ENCODE data around the gene ARMH2.

ARMH2 gene

DNA sequence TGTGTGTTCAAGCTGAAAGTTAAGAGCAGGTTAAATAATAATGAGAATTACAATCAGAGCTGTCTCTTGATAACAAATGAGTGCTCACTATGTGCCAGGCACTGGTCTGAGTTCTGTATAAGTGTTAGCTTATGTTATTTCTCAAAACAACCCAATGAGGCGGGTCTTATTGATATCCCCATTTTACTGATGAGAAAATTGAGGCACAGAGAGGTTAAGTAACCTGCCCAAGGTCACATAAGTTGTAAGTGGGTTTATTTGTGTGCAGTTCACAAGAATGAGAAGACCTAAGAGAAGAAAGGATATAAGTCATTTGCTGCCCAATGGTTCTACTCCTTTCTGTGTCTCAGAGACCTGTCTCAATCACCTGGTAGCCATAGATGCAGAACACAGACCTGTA is 34.1 kb upstream of the ARMH2 start:
- H3K27me3 ChIP-seq (ENCODE audit: control insufficient read depth in 1 of 2, insufficient read depth in 2 of 2, low read length in 2 of 2), result no peaks in the 10 kb centered on the region
- no peaks in the 10 kb centered on the region for H3K4me1 ChIP-seq (ENCODE audit: control insufficient read depth, insufficient read depth, low read length)
- no peak overlapping the region for H3K9ac ChIP-seq (ENCODE audit: low read length in 2 of 2)
- no peaks in the 10 kb centered on the region for H3K9me3 ChIP-seq (ENCODE audit: control insufficient read depth in 2 of 2, low read length in 2 of 2)
- no peak overlapping the region for H3K4me3 ChIP-seq (ENCODE audit: low read length in 2 of 2)
- no peaks in the 10 kb centered on the region for H3K36me3 ChIP-seq (ENCODE audit: control insufficient read depth in 2 of 2, insufficient read depth in 2 of 2, low read length in 2 of 2)
- H3K27ac ChIP-seq (ENCODE audit: low read length), result no peak overlapping the region

DNA sequence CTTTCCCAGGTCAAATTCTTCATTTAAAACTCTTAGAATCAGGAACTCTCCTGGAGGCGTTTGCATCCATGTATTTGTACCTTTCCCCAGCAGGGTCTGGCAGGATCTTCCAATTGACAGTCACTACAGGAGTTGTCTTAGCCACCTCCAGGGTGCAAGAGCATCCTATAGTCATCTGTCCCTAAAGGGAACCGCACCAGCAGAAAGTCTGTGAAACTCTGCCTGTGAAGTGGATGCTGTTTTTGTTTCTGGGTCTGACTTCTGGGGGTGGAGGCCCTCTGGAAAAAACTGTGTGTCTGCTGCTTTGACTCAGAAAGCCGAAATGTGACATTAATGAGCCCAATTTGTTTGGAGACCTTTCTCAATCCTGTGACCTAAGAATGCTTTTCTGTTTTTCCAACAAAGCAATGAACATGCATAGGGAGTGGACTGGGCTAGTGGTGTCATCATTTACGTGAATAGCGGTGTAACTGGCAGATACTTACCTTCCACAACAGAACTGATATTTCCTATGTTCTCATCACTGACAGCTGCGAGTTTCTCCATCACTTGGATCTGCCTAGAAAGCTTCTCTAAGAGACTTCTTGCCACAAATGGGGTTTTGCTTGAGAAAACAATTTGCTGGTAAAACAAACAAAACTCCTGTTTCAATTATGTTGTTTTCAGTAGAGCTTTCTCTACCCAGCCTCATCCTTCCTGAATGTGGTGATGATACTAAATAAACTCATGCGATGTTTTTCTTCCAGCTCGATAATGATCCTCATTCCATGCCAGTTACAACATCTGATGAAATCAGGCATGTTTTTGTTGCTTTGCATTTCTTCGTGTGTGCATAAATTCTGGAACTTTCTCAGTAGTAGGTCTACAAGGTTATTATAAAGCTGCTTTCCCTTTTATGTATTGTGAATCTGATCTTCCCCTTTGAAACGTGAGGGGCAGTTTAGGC is 33.3 kb upstream of the ARMH2 start:
- Histone ChIP-seq H3K9me3 (ENCODE audit: control insufficient read depth in 2 of 2, low read length in 2 of 2) (no peaks in the 10 kb centered on the region), H3K4me1 (ENCODE audit: control insufficient read depth, insufficient read depth, low read length) (no peaks in the 10 kb centered on the region), H3K36me3 (ENCODE audit: control insufficient read depth in 2 of 2, insufficient read depth in 2 of 2, low read length in 2 of 2) (no peaks in the 10 kb centered on the region), H3K27ac (ENCODE audit: low read length) (no peak overlapping the region), H3K4me3 (ENCODE audit: low read length in 2 of 2) (no peak overlapping the region), H3K27me3 (ENCODE audit: control insufficient read depth in 1 of 2, insufficient read depth in 2 of 2, low read length in 2 of 2) (no peaks in the 10 kb centered on the region), H3K9ac (ENCODE audit: low read length in 2 of 2) (no peak overlapping the region)

GRCh38 chr6:24829657-24830056 is 30.9 kb upstream of the ARMH2 start:
- no peak overlapping the region for H3K27ac ChIP-seq (ENCODE audit: low read length)
- no peak overlapping the region for H3K4me3 ChIP-seq (ENCODE audit: low read length in 2 of 2)
- H3K36me3 ChIP-seq (ENCODE audit: control insufficient read depth in 2 of 2, insufficient read depth in 2 of 2, low read length in 2 of 2), result no peaks in the 10 kb centered on the region
- H3K4me1 ChIP-seq (ENCODE audit: control insufficient read depth, insufficient read depth, low read length), result no peaks in the 10 kb centered on the region
- no peak overlapping the region for H3K9ac ChIP-seq (ENCODE audit: low read length in 2 of 2)
- H3K9me3 ChIP-seq (ENCODE audit: control insufficient read depth in 2 of 2, low read length in 2 of 2), result no peaks in the 10 kb centered on the region
- no peaks in the 10 kb centered on the region for H3K27me3 ChIP-seq (ENCODE audit: control insufficient read depth in 1 of 2, insufficient read depth in 2 of 2, low read length in 2 of 2)

DNA sequence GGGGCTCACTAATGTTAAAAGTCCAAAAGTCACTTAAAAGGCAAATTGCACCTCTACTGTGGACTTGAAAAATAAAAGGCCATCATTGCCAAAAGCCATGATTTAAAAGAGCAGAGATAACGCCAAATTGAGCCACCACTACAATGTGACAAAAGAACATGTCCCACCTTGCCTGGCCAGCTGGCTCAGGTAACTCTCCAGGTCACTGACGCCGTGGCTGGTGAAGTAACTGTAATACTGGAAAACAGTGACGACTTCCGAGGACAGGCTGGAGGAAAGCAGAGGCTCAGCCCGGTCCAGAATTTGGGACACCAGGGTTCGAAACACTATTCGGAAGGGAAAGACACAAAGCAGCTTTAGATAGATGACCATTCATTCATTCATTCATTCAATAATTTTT is 29.3 kb upstream of the ARMH2 start:
- Histone ChIP-seq H3K4me1 (ENCODE audit: control insufficient read depth, insufficient read depth, low read length) (no peaks in the 10 kb centered on the region), H3K9me3 (ENCODE audit: control insufficient read depth in 2 of 2, low read length in 2 of 2) (no peaks in the 10 kb centered on the region), H3K27me3 (ENCODE audit: control insufficient read depth in 1 of 2, insufficient read depth in 2 of 2, low read length in 2 of 2) (no peaks in the 10 kb centered on the region), H3K27ac (ENCODE audit: low read length) (no peak overlapping the region), H3K9ac (ENCODE audit: low read length in 2 of 2) (no peak overlapping the region), H3K36me3 (ENCODE audit: control insufficient read depth in 2 of 2, insufficient read depth in 2 of 2, low read length in 2 of 2) (no peaks in the 10 kb centered on the region), H3K4me3 (ENCODE audit: low read length in 2 of 2) (no peak overlapping the region)

GRCh38 chr6:24827162-24827561 is 28.4 kb upstream of the ARMH2 start:
- no peaks in the 10 kb centered on the region for H3K27me3 ChIP-seq (ENCODE audit: control insufficient read depth in 1 of 2, insufficient read depth in 2 of 2, low read length in 2 of 2)
- no peak overlapping the region for H3K27ac ChIP-seq (ENCODE audit: low read length)
- H3K9ac ChIP-seq (ENCODE audit: low read length in 2 of 2), result no peak overlapping the region
- no peaks in the 10 kb centered on the region for H3K9me3 ChIP-seq (ENCODE audit: control insufficient read depth in 2 of 2, low read length in 2 of 2)
- H3K36me3 ChIP-seq (ENCODE audit: control insufficient read depth in 2 of 2, insufficient read depth in 2 of 2, low read length in 2 of 2), result no peaks in the 10 kb centered on the region
- no peak overlapping the region for H3K4me3 ChIP-seq (ENCODE audit: low read length in 2 of 2)
- H3K4me1 ChIP-seq (ENCODE audit: control insufficient read depth, insufficient read depth, low read length), result no peaks in the 10 kb centered on the region

DNA sequence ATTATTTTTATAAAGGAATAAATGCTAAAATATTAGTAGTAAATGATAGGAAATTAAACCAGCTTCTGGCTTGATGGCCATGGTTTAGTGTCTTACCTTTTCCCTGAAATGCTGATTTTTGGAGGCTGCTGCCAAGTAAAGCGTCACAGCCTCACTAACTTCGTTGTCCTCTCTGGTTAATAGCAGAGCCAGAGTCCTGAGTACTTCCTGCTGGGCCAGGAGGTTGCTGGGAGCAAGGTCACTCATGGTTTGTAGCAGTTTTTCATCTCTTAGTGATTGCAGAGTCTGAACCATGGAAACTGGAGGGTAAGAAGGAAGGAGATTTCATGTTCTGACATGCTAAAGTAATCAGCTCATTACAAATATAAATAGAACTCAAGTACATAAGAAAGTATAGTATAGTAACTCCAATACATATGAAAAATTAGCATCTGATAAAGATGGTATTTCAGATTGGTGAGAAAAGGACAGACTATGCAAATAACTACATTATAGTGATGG is 26.5 kb upstream of the ARMH2 start:
- no peak overlapping the region for H3K9ac ChIP-seq (ENCODE audit: low read length in 2 of 2)
- no peaks in the 10 kb centered on the region for H3K36me3 ChIP-seq (ENCODE audit: control insufficient read depth in 2 of 2, insufficient read depth in 2 of 2, low read length in 2 of 2)
- no peaks in the 10 kb centered on the region for H3K9me3 ChIP-seq (ENCODE audit: control insufficient read depth in 2 of 2, low read length in 2 of 2)
- no peak overlapping the region for H3K27ac ChIP-seq (ENCODE audit: low read length)
- H3K4me1 ChIP-seq (ENCODE audit: control insufficient read depth, insufficient read depth, low read length), result no peaks in the 10 kb centered on the region
- no peak overlapping the region for H3K4me3 ChIP-seq (ENCODE audit: low read length in 2 of 2)
- no peaks in the 10 kb centered on the region for H3K27me3 ChIP-seq (ENCODE audit: control insufficient read depth in 1 of 2, insufficient read depth in 2 of 2, low read length in 2 of 2)

DNA sequence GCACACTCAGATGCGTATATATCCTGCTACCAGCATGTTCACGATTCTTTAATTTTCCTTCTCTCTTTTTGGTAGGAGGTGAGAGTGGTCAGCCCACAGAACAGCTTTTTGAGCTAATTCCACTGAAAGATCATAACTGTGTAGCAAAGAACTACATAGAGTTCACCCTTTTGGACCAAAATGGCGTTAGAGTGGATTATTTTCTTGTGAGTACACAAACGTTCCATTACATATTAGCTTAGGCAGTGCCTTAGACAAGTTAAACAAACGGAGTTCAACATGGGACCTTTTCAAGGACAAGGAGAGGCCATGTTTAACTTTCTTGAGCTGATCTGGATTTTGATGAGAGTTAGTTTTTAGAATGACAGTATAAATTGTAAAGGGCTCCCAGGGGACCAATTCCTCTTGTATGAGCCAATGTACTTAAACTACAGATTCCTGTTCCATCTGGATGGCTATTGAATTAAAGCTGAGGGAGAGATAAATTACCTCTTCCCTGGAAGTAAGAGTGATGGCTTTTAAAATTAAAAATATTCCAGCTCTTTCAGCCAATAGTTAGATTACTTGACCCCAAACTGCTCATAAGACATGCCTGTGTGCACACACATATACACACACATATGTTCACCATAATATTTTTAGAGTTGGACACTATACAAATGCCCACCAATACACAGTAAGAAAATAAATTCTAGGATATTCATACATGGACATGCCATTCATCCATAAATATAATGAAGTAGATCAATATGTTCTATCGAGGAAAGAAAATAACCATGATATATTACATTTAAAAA is 25.6 kb upstream of the ARMH2 start:
- Histone ChIP-seq H3K9me3 (ENCODE audit: control insufficient read depth in 2 of 2, low read length in 2 of 2) (no peaks in the 10 kb centered on the region), H3K4me1 (ENCODE audit: control insufficient read depth, insufficient read depth, low read length) (no peaks in the 10 kb centered on the region), H3K9ac (ENCODE audit: low read length in 2 of 2) (no peak overlapping the region), H3K36me3 (ENCODE audit: control insufficient read depth in 2 of 2, insufficient read depth in 2 of 2, low read length in 2 of 2) (no peaks in the 10 kb centered on the region), H3K4me3 (ENCODE audit: low read length in 2 of 2) (no peak overlapping the region), H3K27me3 (ENCODE audit: control insufficient read depth in 1 of 2, insufficient read depth in 2 of 2, low read length in 2 of 2) (no peaks in the 10 kb centered on the region), H3K27ac (ENCODE audit: low read length) (no peak overlapping the region)

GRCh38 chr6:24823185-24823584 is 24.5 kb upstream of the ARMH2 start:
- no peaks in the 10 kb centered on the region for H3K36me3 ChIP-seq (ENCODE audit: control insufficient read depth in 2 of 2, insufficient read depth in 2 of 2, low read length in 2 of 2)
- no peaks in the 10 kb centered on the region for H3K4me1 ChIP-seq (ENCODE audit: control insufficient read depth, insufficient read depth, low read length)
- H3K9ac ChIP-seq (ENCODE audit: low read length in 2 of 2), result no peak overlapping the region
- H3K27me3 ChIP-seq (ENCODE audit: control insufficient read depth in 1 of 2, insufficient read depth in 2 of 2, low read length in 2 of 2), result no peaks in the 10 kb centered on the region
- H3K9me3 ChIP-seq (ENCODE audit: control insufficient read depth in 2 of 2, low read length in 2 of 2), result no peaks in the 10 kb centered on the region
- no peak overlapping the region for H3K27ac ChIP-seq (ENCODE audit: low read length)
- no peak overlapping the region for H3K4me3 ChIP-seq (ENCODE audit: low read length in 2 of 2)

GRCh38 chr6:24822696-24823095 is 24.0 kb upstream of the ARMH2 start:
- no peaks in the 10 kb centered on the region for H3K9me3 ChIP-seq (ENCODE audit: control insufficient read depth in 2 of 2, low read length in 2 of 2)
- no peak overlapping the region for H3K27ac ChIP-seq (ENCODE audit: low read length)
- no peaks in the 10 kb centered on the region for H3K4me1 ChIP-seq (ENCODE audit: control insufficient read depth, insufficient read depth, low read length)
- no peak overlapping the region for H3K4me3 ChIP-seq (ENCODE audit: low read length in 2 of 2)
- no peaks in the 10 kb centered on the region for H3K36me3 ChIP-seq (ENCODE audit: control insufficient read depth in 2 of 2, insufficient read depth in 2 of 2, low read length in 2 of 2)
- H3K9ac ChIP-seq (ENCODE audit: low read length in 2 of 2), result no peak overlapping the region
- H3K27me3 ChIP-seq (ENCODE audit: control insufficient read depth in 1 of 2, insufficient read depth in 2 of 2, low read length in 2 of 2), result no peaks in the 10 kb centered on the region

DNA sequence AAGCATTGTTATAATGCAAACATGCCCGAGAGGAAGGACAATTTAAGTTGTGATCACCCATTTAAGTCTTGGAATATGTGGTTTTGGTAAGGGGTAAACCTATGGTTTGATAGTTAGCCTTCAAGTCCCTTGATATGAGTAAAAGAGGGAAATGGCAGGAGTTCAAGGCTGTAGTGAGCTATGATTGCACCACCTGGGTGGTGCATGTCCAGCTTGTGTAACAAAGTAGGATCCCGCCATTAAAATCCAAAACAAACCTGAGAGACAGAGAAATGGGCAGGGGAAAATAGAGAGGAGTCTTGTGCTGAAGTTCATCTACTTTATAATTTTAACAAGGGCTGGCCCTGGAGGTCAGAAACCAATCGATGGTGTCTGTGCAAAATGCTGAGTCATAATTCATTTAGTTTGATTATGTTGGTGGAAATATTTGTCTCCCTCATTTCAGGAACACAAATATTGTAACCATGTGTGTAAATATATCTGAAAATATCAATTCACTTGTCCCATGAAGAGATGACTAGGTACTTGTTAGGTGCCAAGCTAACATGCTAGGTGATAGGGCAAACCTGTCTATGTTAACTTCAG is 23.2 kb upstream of the ARMH2 start:
- no peaks in the 10 kb centered on the region for H3K27me3 ChIP-seq (ENCODE audit: control insufficient read depth in 1 of 2, insufficient read depth in 2 of 2, low read length in 2 of 2)

More for the DNA sequence above, 23.2 kb upstream of the ARMH2 start:
- H3K36me3 ChIP-seq (ENCODE audit: control insufficient read depth in 2 of 2, insufficient read depth in 2 of 2, low read length in 2 of 2), result no peaks in the 10 kb centered on the region
- no peaks in the 10 kb centered on the region for H3K9me3 ChIP-seq (ENCODE audit: control insufficient read depth in 2 of 2, low read length in 2 of 2)
- H3K4me1 ChIP-seq (ENCODE audit: control insufficient read depth, insufficient read depth, low read length), result no peaks in the 10 kb centered on the region
- no peak overlapping the region for H3K4me3 ChIP-seq (ENCODE audit: low read length in 2 of 2)
- H3K9ac ChIP-seq (ENCODE audit: low read length in 2 of 2), result no peak overlapping the region
- no peak overlapping the region for H3K27ac ChIP-seq (ENCODE audit: low read length)

Measured in stomach smooth muscle (tissue), 2 donors.